H9 (cell line): Measurements from ENCODE around the gene NUP210. TPM values are rescaled to one million over a fixed set of nuclear protein-coding genes. Genes with fewer than 3 reads are reported as not detected.

Experiments
- DNase-seq: peaks from one replicate; pipeline ENCODE4 v3.0.0-alpha.2; 2017
- H2AFZ ChIP-seq: one replicate; pipeline ENCODE4 v1.6.1; 2013; ENCODE audit warnings: mild to moderate bottlenecking, low read length, control low read depth, moderate library complexity
- H2AK5ac ChIP-seq: 2 replicates; pipeline ENCODE4 v1.6.1; 2013; ENCODE audit warnings: low read length, control low read depth, mixed read lengths; ENCODE audit not compliant: insufficient read length
- H2BK120ac ChIP-seq: one replicate; pipeline ENCODE4 v1.6.1; 2013; ENCODE audit warnings: low read depth, mild to moderate bottlenecking, low read length, control low read depth, inconsistent platforms; ENCODE audit not compliant: poor library complexity, severe bottlenecking
- H2BK12ac ChIP-seq: 2 replicates; pipeline ENCODE4 v1.6.1; 2013; ENCODE audit warnings: low read length, control low read depth, mixed read lengths, low read depth; ENCODE audit not compliant: insufficient read length
- H2BK15ac ChIP-seq: 2 replicates; pipeline ENCODE4 v1.6.1; 2013; ENCODE audit warnings: low read depth, low read length, control low read depth
- H2BK20ac ChIP-seq: one replicate; pipeline ENCODE4 v1.6.1; 2013; ENCODE audit warnings: low read depth, mild to moderate bottlenecking, low read length, control low read depth, inconsistent platforms; ENCODE audit not compliant: poor library complexity, severe bottlenecking
- H2BK5ac ChIP-seq: 2 replicates; pipeline ENCODE4 v1.6.1; 2013; ENCODE audit warnings: low read length, control low read depth, mixed read lengths; ENCODE audit not compliant: insufficient read length
- H3K14ac ChIP-seq: 2 replicates; pipeline ENCODE4 v1.6.1; 2013; ENCODE audit warnings: low read length, control low read depth; ENCODE audit not compliant: insufficient read depth
- H3K18ac ChIP-seq: 2 replicates; pipeline ENCODE4 v1.6.1; 2013; ENCODE audit warnings: low read depth, mild to moderate bottlenecking, mixed read lengths, low read length, control low read depth; ENCODE audit not compliant: insufficient read length
- H3K23ac ChIP-seq: 2 replicates; pipeline ENCODE4 v1.6.1; 2013; ENCODE audit warnings: low read length, control low read depth, mixed read lengths, low read depth; ENCODE audit not compliant: insufficient read length
- H3K23me2 ChIP-seq: 2 replicates; pipeline ENCODE4 v1.6.1; 2013; ENCODE audit warnings: low read depth, mild to moderate bottlenecking, mixed read lengths, low read length, control low read depth; ENCODE audit not compliant: insufficient read length, poor library complexity, severe bottlenecking
- H3K27ac ChIP-seq: 2 replicates; pipeline ENCODE4 v1.5.1; 2013; ENCODE audit warnings: low read length, control low read depth, mixed read lengths, low read depth; ENCODE audit not compliant: insufficient read length
- H3K27me3 ChIP-seq: 2 replicates; pipeline ENCODE4 v1.6.1; 2013; ENCODE audit warnings: low read length, control low read depth, inconsistent platforms; ENCODE audit not compliant: insufficient read depth
- H3K4ac ChIP-seq: 2 replicates; pipeline ENCODE4 v1.6.1; 2013; ENCODE audit warnings: low read depth, mild to moderate bottlenecking, control low read depth, inconsistent platforms, low read length, moderate library complexity
- H3K4me1 ChIP-seq: 2 replicates; pipeline ENCODE4 v1.6.1; 2013; ENCODE audit warnings: low read length, control low read depth, inconsistent platforms; ENCODE audit not compliant: insufficient read depth
- H3K4me2 ChIP-seq: 2 replicates; pipeline ENCODE4 v1.6.1; 2013; ENCODE audit warnings: low read length, control low read depth, mixed read lengths; ENCODE audit not compliant: insufficient read length, insufficient read depth
- H3K56ac ChIP-seq: 2 replicates; pipeline ENCODE4 v1.6.1; 2013; ENCODE audit warnings: low read depth, mild to moderate bottlenecking, mixed read lengths, low read length, control low read depth; ENCODE audit not compliant: insufficient read length
- H3K79me1 ChIP-seq: 2 replicates; pipeline ENCODE4 v1.6.1; 2013; ENCODE audit warnings: low read depth, mild to moderate bottlenecking, moderate library complexity, low read length, control low read depth, inconsistent platforms; ENCODE audit not compliant: insufficient read depth, poor library complexity, severe bottlenecking
- H3K79me2 ChIP-seq: 2 replicates; pipeline ENCODE4 v1.6.1; 2013; ENCODE audit warnings: low read length, control low read depth, inconsistent platforms; ENCODE audit not compliant: insufficient read depth
- H3K9ac ChIP-seq: 2 replicates; pipeline ENCODE4 v1.6.1; 2013; ENCODE audit warnings: low read length, control low read depth, mixed read lengths; ENCODE audit not compliant: insufficient read length; ENCODE audit errors: extremely low read depth
- H3K9me3 ChIP-seq: one replicate; pipeline ENCODE4 v1.6.1; 2013; ENCODE audit warnings: low read depth, low read length, inconsistent platforms; ENCODE audit not compliant: control insufficient read depth
- H3T11ph ChIP-seq: one replicate; pipeline ENCODE4 v1.6.1; 2013; ENCODE audit warnings: mild to moderate bottlenecking, low read length, control low read depth, inconsistent platforms
- H4K20me1 ChIP-seq: one replicate; pipeline ENCODE4 v1.6.1; 2013; ENCODE audit not compliant: control insufficient read depth, insufficient read length, insufficient read depth
- H4K5ac ChIP-seq: 2 replicates; pipeline ENCODE4 v1.6.1; 2013; ENCODE audit warnings: low read depth, mild to moderate bottlenecking, mixed read lengths, low read length, control low read depth; ENCODE audit not compliant: insufficient read length
- H4K8ac ChIP-seq: replicated peaks from 2 replicates; pipeline ENCODE4 v1.6.1; 2013; ENCODE audit warnings: low read length, control low read depth, mixed read lengths, low read depth; ENCODE audit not compliant: insufficient read length
- H4K91ac ChIP-seq: 2 replicates; pipeline ENCODE4 v1.6.1; 2013; ENCODE audit warnings: low read depth, mild to moderate bottlenecking, moderate library complexity, mixed read lengths, low read length, control low read depth; ENCODE audit not compliant: insufficient read length
- H3K27ac Mint-ChIP-seq, 3 experiments: 2 replicates in 2 of 3; 3 replicates in 1 of 3; pipeline ENCODE4 v1.8.0; 2020 to 2021; ENCODE audit warnings: mixed read lengths in 3 of 3, mild to moderate bottlenecking in 1 of 3, moderate library complexity in 1 of 3
- H3K27me3 Mint-ChIP-seq: 2 replicates; pipeline ENCODE4 v1.8.0; 2021; ENCODE audit warnings: low read depth, mild to moderate bottlenecking, moderate library complexity, mixed read lengths
- H3K36me3 Mint-ChIP-seq, 3 experiments: 2 replicates in 2 of 3; 3 replicates in 1 of 3; pipeline ENCODE4 v1.8.0; 2020 to 2021; ENCODE audit warnings: low read depth in 3 of 3, mixed read lengths in 3 of 3; ENCODE audit not compliant: insufficient read depth in 1 of 3
- H3K4me1 Mint-ChIP-seq, 2 experiments: 2 replicates each; pipeline ENCODE4 v1.8.0; 2020; ENCODE audit warnings: mixed read lengths in 2 of 2
- H3K4me3 Mint-ChIP-seq, 2 experiments: 2 replicates in 1 of 2; 3 replicates in 1 of 2; pipeline ENCODE4 v1.8.0; 2020 to 2021; ENCODE audit warnings: mild to moderate bottlenecking in 2 of 2, mixed read lengths in 2 of 2, moderate library complexity in 1 of 2
- H3K9me3 Mint-ChIP-seq, 2 experiments: 2 replicates in 1 of 2; 3 replicates in 1 of 2; pipeline ENCODE4 v1.8.0; 2020; ENCODE audit warnings: mild to moderate bottlenecking in 2 of 2, mixed read lengths in 2 of 2, moderate library complexity in 1 of 2
- WGBS: extraction: QIAGEN DNeasy Blood & Tissue Kit; methylation state at CpG from one replicate; pipeline ENCODE4 v1.1.7; 2013; ENCODE audit warnings: missing lambda C conversion rate, low lambda C conversion rate, mixed read lengths; ENCODE audit not compliant: insufficient read length; ENCODE audit errors: extremely low coverage; 5-methylcytosine and 5-hydroxymethylcytosine counted together
- total RNA-seq: library from RNA; stranded (reverse); gene quantifications from 2 replicates; pipeline ENCODE4 v1.2.1, GENCODE V29; 2021
- TF ChIP-seq, protein P1 (sequence below): fragments of 200-600 bp; sonication (generic); conservative IDR thresholded peaks from 3 replicates; pipeline ENCODE4 v1.8.0; 2021; ENCODE audit warnings: antibody characterized with exemption, mild to moderate bottlenecking

The NUP210 gene
- total RNA-seq, 1 experiment from 2014 or later = 48.8 TPM

- H4K8ac ChIP-seq = no peak overlapping the region
- H3K4ac ChIP-seq = no peak overlapping the region
- no peak overlapping the region for H3K23ac ChIP-seq
- peaks cover 6% of the 10 kb centered on the region for H3K27me3 Mint-ChIP-seq
- H2BK5ac ChIP-seq = no peak overlapping the region
- H3K14ac ChIP-seq = no peak overlapping the region
- H4K5ac ChIP-seq = no peak overlapping the region
- H3K18ac ChIP-seq = no peak overlapping the region
- peaks cover 4% of the 10 kb centered on the region; the same call in 1 of the 2 replicates for H3K4me1 ChIP-seq
- no peaks in the 10 kb centered on the region for H3K27me3 ChIP-seq
- no peak overlapping the region for H2AK5ac ChIP-seq
- no peak overlapping the region for H3K27ac ChIP-seq
- no peaks in the 10 kb centered on the region for H3K79me2 ChIP-seq
- WGBS = no CpG with 5 or more reads among the region's 2 CpGs
- no peaks in the 10 kb centered on the region for H3K9me3 ChIP-seq
- H3K9ac ChIP-seq = no peak overlapping the region
- no peak overlapping the region for H3K4me3 Mint-ChIP-seq
- H2BK12ac ChIP-seq = no peak overlapping the region
- H3T11ph ChIP-seq = no peak overlapping the region
- DNase-seq = no peak
- no peak overlapping the region for H2BK120ac ChIP-seq
- no peak overlapping the region for H3K56ac ChIP-seq
- H3K9me3 Mint-ChIP-seq = peaks cover 1 to 2% of the 10 kb centered on the region in 2 experiments; a peak in 3 of 5 replicates
- H3K23me2 ChIP-seq = no peaks in the 10 kb centered on the region
- H2AFZ ChIP-seq = no peak overlapping the region
- H4K20me1 ChIP-seq = peaks cover 2% of the 10 kb centered on the region
- H3K4me1 Mint-ChIP-seq = peaks cover 10% of the 10 kb centered on the region in 2 experiments
- peaks cover 0 to 3% (median 0%) of the 10 kb centered on the region in 3 experiments; a peak in 1 of 7 replicates for H3K36me3 Mint-ChIP-seq
- no peak overlapping the region for H4K91ac ChIP-seq
- H3K4me2 ChIP-seq = no peak overlapping the region
- TF ChIP-seq, protein P1, sequence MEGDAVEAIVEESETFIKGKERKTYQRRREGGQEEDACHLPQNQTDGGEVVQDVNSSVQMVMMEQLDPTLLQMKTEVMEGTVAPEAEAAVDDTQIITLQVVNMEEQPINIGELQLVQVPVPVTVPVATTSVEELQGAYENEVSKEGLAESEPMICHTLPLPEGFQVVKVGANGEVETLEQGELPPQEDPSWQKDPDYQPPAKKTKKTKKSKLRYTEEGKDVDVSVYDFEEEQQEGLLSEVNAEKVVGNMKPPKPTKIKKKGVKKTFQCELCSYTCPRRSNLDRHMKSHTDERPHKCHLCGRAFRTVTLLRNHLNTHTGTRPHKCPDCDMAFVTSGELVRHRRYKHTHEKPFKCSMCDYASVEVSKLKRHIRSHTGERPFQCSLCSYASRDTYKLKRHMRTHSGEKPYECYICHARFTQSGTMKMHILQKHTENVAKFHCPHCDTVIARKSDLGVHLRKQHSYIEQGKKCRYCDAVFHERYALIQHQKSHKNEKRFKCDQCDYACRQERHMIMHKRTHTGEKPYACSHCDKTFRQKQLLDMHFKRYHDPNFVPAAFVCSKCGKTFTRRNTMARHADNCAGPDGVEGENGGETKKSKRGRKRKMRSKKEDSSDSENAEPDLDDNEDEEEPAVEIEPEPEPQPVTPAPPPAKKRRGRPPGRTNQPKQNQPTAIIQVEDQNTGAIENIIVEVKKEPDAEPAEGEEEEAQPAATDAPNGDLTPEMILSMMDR = no peak
- H2BK15ac ChIP-seq = no peak overlapping the region
- H3K27ac Mint-ChIP-seq = no peak overlapping the region; a peak in 1 of 7 replicates
- no peaks in the 10 kb centered on the region for H3K79me1 ChIP-seq
- no peak overlapping the region for H2BK20ac ChIP-seq
Measured at GRCh38 chr3:13425689-13426088, 5.6 kb upstream of the NUP210 start.
